Heart left ventricle (tissue), 13 donors: ENCODE results near the gene HSPB3.

Experiments
- CTCF ChIP-seq, 12 donors: fragments of 200-600 bp; sonication (generic) in 4 of 12; IDR thresholded peaks; one replicate each; pipeline versions ENCODE4 v1.5.0 to v1.8.0; 2018 to 2022; ENCODE audit warnings: antibody characterized with exemption in 12 of 12, mild to moderate bottlenecking in 5 of 12
- POLR2A ChIP-seq, 2 donors: fragments of 450-650 bp; IDR thresholded peaks; one replicate each; pipeline ENCODE4 v1.6.1; 2017; ENCODE audit warnings: antibody characterized with exemption in 2 of 2, mild to moderate bottlenecking in 2 of 2, moderate library complexity in 2 of 2
- donor health status: ischemic (EF 13 %, LVEDD 7.1; RV severe dilation, severe dysfunction).
- donor health status: DM: no; HTN: yes; CAD: no.
- donor health status: DM: no; HTN: no; CAD: no.
- donor health status: ischemic (EF 25% LVEDD 6.9; RV normal size, moderate dysfunction).
- donor health status: ischemic (EF 25% LVEDD 5.7; RV mildly dilated, moderate dysfunction).
- donor health status: ischemic (EF 35%, LVEDD 5.7; RV mildly dilated, moderate dysfunction).
- donor health status: nonischemic (EF 11% LVEDD 7.7; RV severe dilation, severe dysfunction).
- donor health status: DM: yes; HTN: yes; CAD: no.
- donor health status: PGD.
- donor health status: ischemic (EF 29% LVEDD 5.4; RV normal size, mild dysfunction).
- donor health status: nonischemic (EF 23%, LVEDD 6.1; RV moderate dilation, normal function).

- no peak for TF ChIP-seq POLR2A (IDR thresholded peaks at IDR 0.05)
- TF ChIP-seq CTCF (IDR thresholded peaks at IDR 0.05): no peak
These were observed 9.1 kb upstream of the HSPB3 start for GRCh38 chr5:54446379-54446732.
